SK-N-SH (cell line): ENCODE data around the gene GMPPA.

ENCODE experiments used
- EZH2phosphoT487 ChIP-seq: fragments of 200-600 bp; sonication (generic); IDR thresholded peaks from 2 replicates; pipeline ENCODE4 v1.6.1; 2017; ENCODE audit warnings: low read depth, mixed run types, mild to moderate bottlenecking, antibody characterized with exemption, moderate library complexity, borderline replicate concordance
- POLR2AphosphoS5 ChIP-seq: IDR thresholded peaks from 2 replicates; pipeline ENCODE4 v1.6.1; 2012; ENCODE audit warnings: low read depth, low read length
- REST ChIP-seq: IDR thresholded peaks from 2 replicates; pipeline ENCODE4 v1.6.1; 2012; ENCODE audit warnings: mild to moderate bottlenecking, low read depth, low read length, moderate library complexity
- SIN3A ChIP-seq: IDR thresholded peaks from 2 replicates; pipeline ENCODE4 v1.6.1; 2012; ENCODE audit warnings: low read depth, mild to moderate bottlenecking, low read length, moderate library complexity, borderline replicate concordance
- TEAD4 ChIP-seq: IDR thresholded peaks from 2 replicates; pipeline ENCODE4 v1.4.0; 2012; ENCODE audit warnings: mild to moderate bottlenecking, borderline replicate concordance; ENCODE audit not compliant: insufficient read depth
- TF ChIP-seq, protein P1 (sequence below): fragments of 150-350 bp; IDR thresholded peaks from 2 replicates; pipeline ENCODE4 v1.6.1; 2017; ENCODE audit warnings: antibody characterized with exemption, low read length, low read depth, borderline replicate concordance
- TF ChIP-seq, protein P2 (sequence below): fragments of 200-600 bp; sonication (generic); IDR thresholded peaks from 2 replicates; pipeline ENCODE4 v1.6.1; 2017; ENCODE audit warnings: antibody characterized with exemption, mild to moderate bottlenecking, moderate library complexity

DNA sequence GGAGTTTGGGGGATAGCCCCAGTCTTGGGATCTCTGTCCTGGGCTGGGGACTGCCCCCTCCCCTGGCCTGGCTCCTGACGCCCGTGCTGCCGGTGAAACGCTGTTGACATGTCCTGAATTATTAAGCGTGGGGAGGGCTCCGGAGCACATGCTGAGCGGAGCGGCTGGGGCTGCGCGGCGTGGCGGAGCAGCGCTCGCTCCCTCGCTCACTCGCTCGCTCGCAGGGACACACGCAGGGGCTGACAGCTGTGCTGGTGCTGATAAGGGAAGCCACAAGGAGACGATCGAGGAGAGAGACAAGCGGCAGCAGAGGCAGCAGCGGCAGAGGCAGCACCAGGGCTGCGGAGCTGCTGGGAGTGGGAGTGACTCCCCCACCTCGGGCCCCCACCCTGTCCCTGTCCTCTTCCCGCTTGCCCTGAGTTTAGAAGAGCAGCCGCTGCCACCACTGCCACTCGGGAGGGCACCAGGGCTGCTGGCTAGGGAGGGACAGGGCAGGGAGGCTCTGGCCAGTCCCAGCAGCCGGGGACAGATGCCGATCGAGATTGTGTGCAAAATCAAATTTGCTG, 15.6 kb downstream of the GMPPA start, which contains the start of gene ASIC4:
- TF ChIP-seq, protein P1, sequence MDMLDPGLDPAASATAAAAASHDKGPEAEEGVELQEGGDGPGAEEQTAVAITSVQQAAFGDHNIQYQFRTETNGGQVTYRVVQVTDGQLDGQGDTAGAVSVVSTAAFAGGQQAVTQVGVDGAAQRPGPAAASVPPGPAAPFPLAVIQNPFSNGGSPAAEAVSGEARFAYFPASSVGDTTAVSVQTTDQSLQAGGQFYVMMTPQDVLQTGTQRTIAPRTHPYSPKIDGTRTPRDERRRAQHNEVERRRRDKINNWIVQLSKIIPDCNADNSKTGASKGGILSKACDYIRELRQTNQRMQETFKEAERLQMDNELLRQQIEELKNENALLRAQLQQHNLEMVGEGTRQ, result no peak
- no peak for TF ChIP-seq SIN3A
- TF ChIP-seq, protein P2, sequence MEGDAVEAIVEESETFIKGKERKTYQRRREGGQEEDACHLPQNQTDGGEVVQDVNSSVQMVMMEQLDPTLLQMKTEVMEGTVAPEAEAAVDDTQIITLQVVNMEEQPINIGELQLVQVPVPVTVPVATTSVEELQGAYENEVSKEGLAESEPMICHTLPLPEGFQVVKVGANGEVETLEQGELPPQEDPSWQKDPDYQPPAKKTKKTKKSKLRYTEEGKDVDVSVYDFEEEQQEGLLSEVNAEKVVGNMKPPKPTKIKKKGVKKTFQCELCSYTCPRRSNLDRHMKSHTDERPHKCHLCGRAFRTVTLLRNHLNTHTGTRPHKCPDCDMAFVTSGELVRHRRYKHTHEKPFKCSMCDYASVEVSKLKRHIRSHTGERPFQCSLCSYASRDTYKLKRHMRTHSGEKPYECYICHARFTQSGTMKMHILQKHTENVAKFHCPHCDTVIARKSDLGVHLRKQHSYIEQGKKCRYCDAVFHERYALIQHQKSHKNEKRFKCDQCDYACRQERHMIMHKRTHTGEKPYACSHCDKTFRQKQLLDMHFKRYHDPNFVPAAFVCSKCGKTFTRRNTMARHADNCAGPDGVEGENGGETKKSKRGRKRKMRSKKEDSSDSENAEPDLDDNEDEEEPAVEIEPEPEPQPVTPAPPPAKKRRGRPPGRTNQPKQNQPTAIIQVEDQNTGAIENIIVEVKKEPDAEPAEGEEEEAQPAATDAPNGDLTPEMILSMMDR, result no peak
- no peak for TF ChIP-seq POLR2AphosphoS5
- no peak for TF ChIP-seq EZH2phosphoT487
- no peak for TF ChIP-seq TEAD4
- no peak for TF ChIP-seq REST
